AG04449 (cell line): ENCODE measurements around the gene OSBPL2.

Source experiments
- CTCF ChIA-PET: fragments of 350-600 bp; formaldehyde crosslinking; extraction: SDS; loops from one replicate; lab custom pipeline; 2021; ENCODE audit warnings: antibody characterized with exemption; lab: Yijun Ruan, JAX
- POLR2A ChIA-PET: fragments of 400-600, 350-600 bp; formaldehyde crosslinking; extraction: SDS; loops from one replicate; lab custom pipeline; 2020; ENCODE audit warnings: antibody characterized with exemption, inconsistent platforms; lab: Yijun Ruan, JAX
- DNase-seq: peaks from one replicate; pipeline ENCODE4 v3.0.0-alpha.2; 2010; ENCODE audit warnings: low read depth, low spot score
- H3K4me3 ChIP-seq: 2 replicates; pipeline ENCODE4 v1.5.1; 2011; ENCODE audit warnings: low read depth, mild to moderate bottlenecking, control low read depth, low read length
- CTCF ChIP-seq: IDR thresholded peaks from one replicate; pipeline ENCODE4 v1.5.1; 2011; ENCODE audit warnings: mild to moderate bottlenecking, moderate library complexity, low read length, control low read depth, inconsistent platforms; ENCODE audit not compliant: insufficient read depth; ENCODE audit errors: missing control alignments

The OSBPL2 gene

GRCh38 chr20:62323146-62323979 lies 85.0 kb downstream of the OSBPL2 start:
- POLR2A ChIA-PET, result no interaction called here
- TF ChIP-seq CTCF, result no peak
- DNase-seq, result no peak
- no peak overlapping the region for H3K4me3 ChIP-seq
- CTCF ChIA-PET, result no interaction called here

- ChIA-PET CTCF (no interaction called here), POLR2A (no interaction called here)
- no peak for DNase-seq
Observed at GRCh38 chr20:62323980-62324906, 85.9 kb downstream of the OSBPL2 start.

GRCh38 chr20:62325172-62325905 lies 87.0 kb downstream of the OSBPL2 start:
- H3K4me3 ChIP-seq, result no peak overlapping the region
- ChIA-PET CTCF (interaction anchor here (1.3 kb wide), 1 partner anchor 58 kb away, joined by 4 read pairs; no protein-coding TSS in a partner anchor), POLR2A (no interaction called here)
- no peak for TF ChIP-seq CTCF
- no peak for DNase-seq

More at GRCh38 chr20:62323980-62324906, 85.9 kb downstream of the OSBPL2 start:
- TF ChIP-seq CTCF, result no peak
- no peak overlapping the region for H3K4me3 ChIP-seq

GRCh38 chr20:62326559-62326958 lies 88.2 kb downstream of the OSBPL2 start:
- CTCF ChIA-PET, result interaction anchor here (1.3 kb wide), 1 partner anchor 57 kb away, joined by 4 read pairs; no protein-coding TSS in a partner anchor
- no peak for DNase-seq
- TF ChIP-seq CTCF, result no peak
- no peak overlapping the region for H3K4me3 ChIP-seq
- POLR2A ChIA-PET, result no interaction called here

GRCh38 chr20:62326959-62327725 lies 88.8 kb downstream of the OSBPL2 start:
- CTCF ChIA-PET, result no interaction called here
- H3K4me3 ChIP-seq, result no peak overlapping the region
- DNase-seq, result no peak
- no peak for TF ChIP-seq CTCF
- POLR2A ChIA-PET, result no interaction called here
